ENCODE data around the gene SLX1A.
"Not testable (repeated sequence)": the region's sequence is repeated elsewhere in the genome, so short reads cannot be mapped to it uniquely, and the experiment has no call there.

DNA sequence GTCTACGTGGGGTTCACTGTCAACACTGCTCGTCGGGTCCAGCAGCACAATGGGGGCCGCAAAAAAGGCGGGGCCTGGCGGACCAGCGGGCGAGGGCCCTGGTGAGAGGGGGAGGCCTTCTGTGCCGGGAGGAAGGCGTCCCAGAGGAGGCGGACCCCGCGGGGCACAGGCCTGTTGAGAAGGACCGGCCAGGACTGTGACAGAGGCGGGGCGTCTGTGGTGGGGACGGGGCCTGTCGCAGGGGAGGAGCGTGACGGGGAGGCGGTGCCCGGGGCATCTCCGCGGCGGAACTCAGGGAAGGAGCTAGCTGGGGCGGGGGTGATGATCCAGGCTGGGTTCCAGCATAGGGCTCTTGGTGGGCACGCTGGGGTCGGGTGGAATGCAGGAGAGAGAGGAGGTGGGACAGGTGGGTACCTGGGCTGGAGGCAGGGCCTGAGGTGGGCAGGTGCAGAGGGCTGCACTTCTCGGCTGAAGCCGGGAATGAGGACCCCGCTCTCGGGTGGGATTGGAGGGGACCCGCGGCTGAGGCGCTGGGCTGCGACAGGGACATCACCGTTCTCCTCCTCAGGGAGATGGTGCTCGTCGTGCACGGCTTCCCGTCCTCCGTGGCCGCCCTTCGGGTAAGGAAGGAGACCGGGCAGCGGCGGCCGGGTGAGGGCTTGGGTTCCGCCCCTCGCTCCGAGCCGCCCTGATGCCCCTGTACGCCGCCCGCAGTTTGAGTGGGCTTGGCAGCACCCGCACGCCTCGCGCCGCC, 674 bp downstream of the SLX1A start:
- TF ChIP-seq, protein P1, sequence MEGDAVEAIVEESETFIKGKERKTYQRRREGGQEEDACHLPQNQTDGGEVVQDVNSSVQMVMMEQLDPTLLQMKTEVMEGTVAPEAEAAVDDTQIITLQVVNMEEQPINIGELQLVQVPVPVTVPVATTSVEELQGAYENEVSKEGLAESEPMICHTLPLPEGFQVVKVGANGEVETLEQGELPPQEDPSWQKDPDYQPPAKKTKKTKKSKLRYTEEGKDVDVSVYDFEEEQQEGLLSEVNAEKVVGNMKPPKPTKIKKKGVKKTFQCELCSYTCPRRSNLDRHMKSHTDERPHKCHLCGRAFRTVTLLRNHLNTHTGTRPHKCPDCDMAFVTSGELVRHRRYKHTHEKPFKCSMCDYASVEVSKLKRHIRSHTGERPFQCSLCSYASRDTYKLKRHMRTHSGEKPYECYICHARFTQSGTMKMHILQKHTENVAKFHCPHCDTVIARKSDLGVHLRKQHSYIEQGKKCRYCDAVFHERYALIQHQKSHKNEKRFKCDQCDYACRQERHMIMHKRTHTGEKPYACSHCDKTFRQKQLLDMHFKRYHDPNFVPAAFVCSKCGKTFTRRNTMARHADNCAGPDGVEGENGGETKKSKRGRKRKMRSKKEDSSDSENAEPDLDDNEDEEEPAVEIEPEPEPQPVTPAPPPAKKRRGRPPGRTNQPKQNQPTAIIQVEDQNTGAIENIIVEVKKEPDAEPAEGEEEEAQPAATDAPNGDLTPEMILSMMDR (IDR thresholded peaks at IDR 0.05), result not testable (repeated sequence)
- not testable (repeated sequence) for TF ChIP-seq POLR2AphosphoS5, POLR2A (IDR thresholded peaks at IDR 0.05)

Measured in upper lobe of left lung (tissue), 4 donors.